Activated CD8-positive, alpha-beta memory T cell treated with anti-CD3 and anti-CD28 coated beads, Interleukin-2, amount 10 ng/mL, durations not matched to agents 7 days and 5 days (primary cell): ENCODE data around the gene CPZ. TPM values are rescaled to one million over a fixed set of nuclear protein-coding genes. Genes with fewer than 3 reads are reported as not detected.

ENCODE experiments used
- ATAC-seq: fragments of 150-1000 bp; cut with Tn5 transposase; one replicate; pipeline ENCODE4 v1.10.0; 2021; ENCODE audit warnings: moderate library complexity
- CTCF ChIA-PET: fragments of 350-600 bp; sonication (Branson Sonifier 250); formaldehyde crosslinking; loops from one replicate; lab custom pipeline; 2021; ENCODE audit warnings: antibody characterized with exemption; lab: Charles Lee
- DNase-seq: peaks from one replicate; pipeline ENCODE4 v3.0.0-alpha.2; 2020
- H3K27ac Mint-ChIP-seq: one replicate; pipeline ENCODE4 v1.8.0; 2021; ENCODE audit warnings: mild to moderate bottlenecking, mixed read lengths
- H3K27me3 Mint-ChIP-seq: one replicate; pipeline ENCODE4 v1.8.0; 2021; ENCODE audit warnings: mixed read lengths
- H3K36me3 Mint-ChIP-seq: one replicate; pipeline ENCODE4 v1.8.0; 2021; ENCODE audit warnings: mild to moderate bottlenecking, mixed read lengths
- H3K4me1 Mint-ChIP-seq: one replicate; pipeline ENCODE4 v1.8.0; 2021; ENCODE audit warnings: mixed read lengths
- H3K4me3 Mint-ChIP-seq: one replicate; pipeline ENCODE4 v1.8.0; 2021; ENCODE audit warnings: mild to moderate bottlenecking, moderate library complexity, mixed read lengths
- H3K9me3 Mint-ChIP-seq: one replicate; pipeline ENCODE4 v1.8.0; 2022; ENCODE audit warnings: low read depth, mixed read lengths
- total RNA-seq, 2 experiments: library from RNA; stranded (reverse); gene quantifications; one replicate each; pipeline ENCODE4 v1.2.3, GENCODE V29; 2021

CPZ gene
- total RNA-seq, 2 experiments from 2014 or later: not detected

DNA sequence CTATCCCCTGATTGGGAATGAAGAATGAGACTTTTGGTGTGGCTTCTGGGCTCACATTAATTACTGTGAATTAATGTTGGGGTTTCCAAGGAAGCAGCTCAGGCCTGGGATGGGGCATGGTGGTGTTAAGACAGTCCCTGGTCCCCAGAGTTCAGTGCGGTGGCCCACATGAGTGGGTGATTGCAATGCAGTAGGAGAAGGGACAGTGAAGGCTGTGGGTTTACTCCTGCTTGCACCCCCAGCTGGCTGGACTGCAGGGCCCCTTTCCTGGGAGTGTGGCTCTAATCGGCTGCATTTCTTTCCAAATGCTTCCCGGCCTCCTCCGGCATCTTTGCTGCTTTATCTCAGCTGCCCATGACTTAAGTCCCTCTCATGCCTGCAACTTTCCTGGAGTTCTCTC lies 40.5 kb upstream of the CPZ start:
- Mint-ChIP-seq H3K27ac (no peak overlapping the region), H3K27me3 (no peaks in the 10 kb centered on the region), H3K4me3 (no peak overlapping the region), H3K4me1 (no peaks in the 10 kb centered on the region), H3K36me3 (no peaks in the 10 kb centered on the region), H3K9me3 (no peaks in the 10 kb centered on the region)
- no peak for DNase-seq
- CTCF ChIA-PET: no interaction called here
- no peak for ATAC-seq

- H3K4me1 Mint-ChIP-seq: no peaks in the 10 kb centered on the region
- no peak for ATAC-seq
- H3K4me3 Mint-ChIP-seq: no peak overlapping the region
- no peaks in the 10 kb centered on the region for H3K36me3 Mint-ChIP-seq
- no peaks in the 10 kb centered on the region for H3K9me3 Mint-ChIP-seq
- no peaks in the 10 kb centered on the region for H3K27me3 Mint-ChIP-seq
- no peak for DNase-seq
- no peak overlapping the region for H3K27ac Mint-ChIP-seq
- CTCF ChIA-PET: no interaction called here
These were observed 39.9 kb upstream of the CPZ start for GRCh38 chr4:8552581-8553205.

DNA sequence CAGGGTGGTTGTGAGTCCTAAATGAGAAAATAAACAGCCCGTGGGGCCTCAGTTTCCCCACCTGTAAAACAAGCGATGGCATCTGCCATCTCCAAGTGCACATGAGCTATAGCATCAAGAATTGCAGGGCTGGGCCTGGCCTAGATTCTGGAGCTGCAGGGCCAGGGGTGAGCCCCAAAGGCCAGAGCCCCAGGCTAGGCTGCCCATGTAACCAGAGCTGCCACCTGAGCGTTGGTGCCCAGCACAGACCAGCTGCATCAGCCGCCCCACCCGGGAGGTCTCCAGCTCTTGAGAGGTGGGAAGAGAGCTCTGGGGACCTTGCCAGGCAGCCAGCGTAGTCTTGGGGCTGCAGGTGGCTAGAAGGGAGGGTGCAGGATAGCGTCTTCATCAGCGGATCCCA lies 39.3 kb upstream of the CPZ start:
- CTCF ChIA-PET: no interaction called here
- no peak for DNase-seq
- Mint-ChIP-seq H3K27me3 (no peaks in the 10 kb centered on the region), H3K9me3 (no peaks in the 10 kb centered on the region), H3K36me3 (no peaks in the 10 kb centered on the region), H3K4me3 (no peak overlapping the region), H3K4me1 (no peaks in the 10 kb centered on the region), H3K27ac (no peak overlapping the region)
- ATAC-seq: no peak

GRCh38 chr4:8553991-8554405 lies 38.6 kb upstream of the CPZ start:
- ATAC-seq (no peak), DNase-seq (no peak)
- H3K9me3 Mint-ChIP-seq: no peaks in the 10 kb centered on the region
- H3K36me3 Mint-ChIP-seq: no peaks in the 10 kb centered on the region
- H3K4me1 Mint-ChIP-seq: no peaks in the 10 kb centered on the region
- no peaks in the 10 kb centered on the region for H3K27me3 Mint-ChIP-seq
- CTCF ChIA-PET: no interaction called here
- no peak overlapping the region for H3K27ac Mint-ChIP-seq
- H3K4me3 Mint-ChIP-seq: no peak overlapping the region

DNA sequence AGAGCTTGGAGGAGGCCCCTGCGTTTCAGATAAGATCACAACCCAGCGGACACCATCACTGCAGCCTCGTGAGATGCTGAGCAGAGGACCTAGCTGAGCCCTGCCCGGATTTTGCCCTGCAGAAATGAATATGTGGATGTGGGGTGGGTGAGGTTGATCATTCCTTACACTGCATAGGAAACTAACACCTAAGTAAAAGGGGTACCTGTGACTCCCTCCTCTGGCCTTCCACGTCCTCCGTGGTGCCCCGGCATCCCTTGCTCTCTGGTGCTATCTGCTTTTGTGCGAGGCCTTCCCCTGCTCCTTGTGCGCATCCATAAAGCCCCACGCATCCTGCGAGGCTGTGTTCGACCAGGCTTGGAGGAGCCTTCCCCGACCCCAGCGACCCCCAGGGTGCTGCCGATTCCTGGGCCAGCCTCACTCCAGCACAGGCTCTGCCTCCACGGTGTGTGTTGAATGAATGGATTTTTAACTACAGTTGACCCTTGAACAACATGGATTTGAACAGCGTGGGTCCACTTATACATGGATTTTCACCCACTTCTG lies 37.9 kb upstream of the CPZ start:
- Mint-ChIP-seq H3K9me3 (no peaks in the 10 kb centered on the region), H3K36me3 (no peaks in the 10 kb centered on the region), H3K27ac (no peak overlapping the region), H3K27me3 (no peaks in the 10 kb centered on the region), H3K4me1 (no peaks in the 10 kb centered on the region), H3K4me3 (no peak overlapping the region)
- ATAC-seq (no peak), DNase-seq (no peak)
- CTCF ChIA-PET: no interaction called here

DNA sequence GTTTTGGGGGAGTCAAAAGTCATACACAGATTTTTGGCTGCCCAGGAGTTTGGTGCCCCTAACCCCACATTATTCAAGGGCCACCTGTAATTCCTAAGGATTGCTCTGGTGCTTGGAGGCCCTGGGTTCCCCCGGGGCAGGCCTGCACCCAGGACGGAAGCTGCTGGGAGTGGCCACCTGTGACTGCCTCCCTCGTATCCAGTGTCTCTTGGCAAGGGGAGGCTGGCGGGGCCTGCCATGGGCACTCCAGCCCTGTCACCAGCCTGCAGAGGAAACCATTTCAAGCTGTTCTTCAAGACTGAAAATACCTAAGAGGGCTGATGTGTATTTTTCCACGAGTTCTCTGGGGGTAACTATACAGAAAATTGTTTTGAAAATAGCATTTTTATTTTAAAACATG lies 36.8 kb upstream of the CPZ start:
- H3K27ac Mint-ChIP-seq: no peak overlapping the region
- ATAC-seq: no peak
- no peaks in the 10 kb centered on the region for H3K4me1 Mint-ChIP-seq
- no peaks in the 10 kb centered on the region for H3K9me3 Mint-ChIP-seq
- no peaks in the 10 kb centered on the region for H3K36me3 Mint-ChIP-seq
- H3K4me3 Mint-ChIP-seq: no peak overlapping the region
- CTCF ChIA-PET: no interaction called here
- no peak for DNase-seq
- no peaks in the 10 kb centered on the region for H3K27me3 Mint-ChIP-seq

GRCh38 chr4:8556341-8557150 lies 36.0 kb upstream of the CPZ start:
- H3K27ac Mint-ChIP-seq: no peak overlapping the region
- peaks cover 1% of the 10 kb centered on the region for H3K27me3 Mint-ChIP-seq
- CTCF ChIA-PET: no interaction called here
- no peak for DNase-seq
- ATAC-seq: no peak
- H3K4me3 Mint-ChIP-seq: no peak overlapping the region
- no peaks in the 10 kb centered on the region for H3K9me3 Mint-ChIP-seq
- H3K4me1 Mint-ChIP-seq: no peaks in the 10 kb centered on the region
- H3K36me3 Mint-ChIP-seq: no peaks in the 10 kb centered on the region

GRCh38 chr4:8557151-8558076 lies 35.2 kb upstream of the CPZ start:
- Mint-ChIP-seq H3K4me3 (no peak overlapping the region), H3K27me3 (peaks cover 4% of the 10 kb centered on the region), H3K9me3 (no peaks in the 10 kb centered on the region), H3K4me1 (no peaks in the 10 kb centered on the region), H3K36me3 (no peaks in the 10 kb centered on the region), H3K27ac (no peak overlapping the region)
- CTCF ChIA-PET: no interaction called here
- DNase-seq (no peak), ATAC-seq (no peak)

DNA sequence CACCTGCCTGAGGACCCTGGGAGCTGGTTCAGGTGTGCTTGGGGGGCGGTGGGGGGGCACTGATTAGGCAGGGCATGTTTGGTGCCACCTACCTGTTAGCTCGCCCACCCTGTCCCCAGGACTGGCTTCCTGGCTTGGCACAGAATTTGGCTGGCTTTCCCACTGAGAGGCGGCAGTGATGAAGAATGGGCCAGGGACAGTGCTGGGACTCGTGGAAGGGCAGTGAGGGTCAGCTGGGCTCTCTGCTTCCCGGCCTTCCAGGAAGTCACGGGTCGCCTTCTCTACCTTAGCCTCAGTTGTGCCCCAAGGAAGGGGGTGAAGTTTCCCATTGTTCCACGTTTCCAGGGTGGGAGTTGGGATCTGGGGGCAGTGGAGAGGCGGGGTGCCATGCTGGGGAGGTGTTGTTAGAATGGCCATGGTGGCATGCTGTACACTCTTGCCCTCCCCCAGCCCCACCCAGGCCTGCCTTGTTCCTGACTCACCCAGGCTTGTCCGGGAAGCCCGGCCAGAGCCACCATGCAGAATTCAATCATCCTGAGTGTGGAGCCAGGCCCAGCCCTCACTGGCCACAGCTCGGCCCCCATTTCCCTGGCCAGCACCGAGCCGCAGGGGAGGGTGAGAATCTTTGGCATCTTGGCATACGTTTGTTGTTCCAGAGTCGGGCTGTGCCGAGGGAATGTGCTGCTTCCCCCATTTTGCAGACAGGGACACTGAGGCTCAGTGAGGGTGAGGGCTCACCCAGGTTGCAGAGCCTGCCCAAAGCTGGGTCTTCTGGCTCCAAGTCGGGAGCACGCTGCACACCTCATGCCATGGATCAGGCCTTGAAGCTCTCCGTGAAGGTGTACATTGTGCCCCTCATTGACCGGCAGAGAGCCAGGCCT lies 34.2 kb upstream of the CPZ start:
- CTCF ChIA-PET: no interaction called here
- Mint-ChIP-seq H3K27me3 (peaks cover 4% of the 10 kb centered on the region), H3K27ac (no peak overlapping the region), H3K4me3 (no peak overlapping the region), H3K4me1 (no peaks in the 10 kb centered on the region), H3K36me3 (no peaks in the 10 kb centered on the region), H3K9me3 (no peaks in the 10 kb centered on the region)
- ATAC-seq (no peak), DNase-seq (no peak)

DNA sequence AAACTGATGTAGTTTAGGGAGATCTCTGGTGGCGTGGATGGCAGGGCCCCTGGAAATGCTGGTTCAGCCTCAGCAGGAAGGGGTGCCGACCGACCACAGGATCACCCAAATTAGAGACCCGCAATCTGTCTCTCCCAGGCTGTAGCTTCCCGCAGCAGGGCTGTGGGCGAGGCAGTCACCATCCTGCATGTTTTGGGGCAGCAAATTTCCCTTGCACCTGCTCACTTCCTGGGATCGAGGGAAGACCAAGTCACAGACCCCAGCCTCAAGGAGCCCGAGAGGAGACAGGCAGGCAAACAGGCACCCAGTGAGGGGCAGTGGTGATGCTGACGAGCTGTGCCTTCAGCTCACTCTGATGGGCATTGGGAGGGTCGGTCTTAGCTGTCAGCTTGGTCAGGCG lies 33.6 kb upstream of the CPZ start:
- H3K36me3 Mint-ChIP-seq: no peaks in the 10 kb centered on the region
- DNase-seq: no peak
- no peaks in the 10 kb centered on the region for H3K9me3 Mint-ChIP-seq
- H3K27me3 Mint-ChIP-seq: peaks cover 4% of the 10 kb centered on the region
- ATAC-seq: no peak
- H3K4me3 Mint-ChIP-seq: no peak overlapping the region
- no peak overlapping the region for H3K27ac Mint-ChIP-seq
- no peaks in the 10 kb centered on the region for H3K4me1 Mint-ChIP-seq
- CTCF ChIA-PET: no interaction called here

- Mint-ChIP-seq H3K9me3 (no peaks in the 10 kb centered on the region), H3K27ac (no peak overlapping the region), H3K4me1 (no peaks in the 10 kb centered on the region), H3K36me3 (no peaks in the 10 kb centered on the region), H3K4me3 (no peak overlapping the region), H3K27me3 (peaks cover 4% of the 10 kb centered on the region)
- ATAC-seq (no peak), DNase-seq (no peak)
- CTCF ChIA-PET: no interaction called here
These were observed 32.9 kb upstream of the CPZ start for GRCh38 chr4:8559524-8560264.

DNA sequence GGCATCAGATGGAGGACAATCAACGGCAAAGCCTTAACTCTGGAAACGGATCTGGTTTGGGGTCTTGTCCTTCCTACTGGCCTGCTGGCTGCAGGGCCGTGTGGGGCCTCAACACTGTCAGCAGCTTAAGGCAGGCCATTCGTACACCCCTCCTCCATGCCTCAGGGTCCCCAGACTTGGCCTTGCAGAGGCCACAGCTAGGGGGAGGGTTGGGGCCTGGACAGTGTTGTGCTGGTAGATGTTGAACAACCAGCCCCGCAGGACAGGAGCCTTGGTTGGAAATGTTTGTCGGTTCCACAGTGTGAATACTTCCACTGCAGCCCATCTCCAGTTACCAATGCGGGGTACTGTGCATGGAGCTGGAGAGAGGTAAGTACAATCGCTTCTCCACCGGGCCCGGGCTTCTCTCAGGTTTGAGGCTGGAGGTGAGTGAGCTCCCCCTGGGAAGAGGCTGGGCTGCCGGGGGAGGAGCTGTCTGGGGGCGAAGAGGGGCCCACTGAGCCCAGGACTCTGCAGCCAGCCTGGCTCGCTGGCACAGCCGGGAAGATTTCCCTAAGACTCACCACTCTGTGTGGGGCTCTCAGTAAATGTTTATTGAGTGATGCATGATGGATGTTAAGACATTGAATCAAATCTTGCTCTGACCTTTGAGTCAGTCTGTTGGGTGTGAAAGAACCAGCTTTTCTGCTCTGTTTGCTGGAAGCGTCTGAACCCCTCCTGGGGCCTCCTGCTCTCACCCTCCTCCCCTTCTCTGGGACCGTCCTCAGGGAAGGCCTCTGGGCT lies 32.1 kb upstream of the CPZ start:
- no peaks in the 10 kb centered on the region for H3K36me3 Mint-ChIP-seq
- H3K27ac Mint-ChIP-seq: no peak overlapping the region

More for the DNA sequence above, 32.1 kb upstream of the CPZ start:
- Mint-ChIP-seq H3K4me3 (no peak overlapping the region), H3K27me3 (peaks cover 4% of the 10 kb centered on the region), H3K9me3 (no peaks in the 10 kb centered on the region), H3K4me1 (no peaks in the 10 kb centered on the region)
- DNase-seq (no peak), ATAC-seq (no peak)
- CTCF ChIA-PET: no interaction called here
